ENCODE data around the gene ANKRD40.
"Not testable (repeated sequence)": the region's sequence is repeated elsewhere in the genome, so short reads cannot be mapped to it uniquely, and the experiment has no call there.

ANKRD40 gene

GRCh38 chr17:50707289-50708049, at the start of gene ANKRD40:
ANKRD40 (minus strand) TSS chr17:50707914; CDS start chr17:50707654, 260 bp downstream.
- DNase-seq (ENCODE audit: low read depth): peak; percentile 83

GRCh38 chr17:50754521-50754920, 46.8 kb upstream of the ANKRD40 start:
- DNase-seq (ENCODE audit: low read depth): no peak

GRCh38 chr17:50749245-50749644, 41.5 kb upstream of the ANKRD40 start:
- no peak for DNase-seq (ENCODE audit: low read depth)

- no peak for DNase-seq (ENCODE audit: low read depth)
Observed at GRCh38 chr17:50745631-50746030, 37.9 kb upstream of the ANKRD40 start.

GRCh38 chr17:50739098-50739497, 31.4 kb upstream of the ANKRD40 start:
- DNase-seq (ENCODE audit: low read depth): no peak

GRCh38 chr17:50737118-50737698, 29.5 kb upstream of the ANKRD40 start:
- no peak for DNase-seq (ENCODE audit: low read depth)

- DNase-seq (ENCODE audit: low read depth): no peak
Observed at GRCh38 chr17:50735287-50735686, 27.6 kb upstream of the ANKRD40 start.

- DNase-seq (ENCODE audit: low read depth): no peak
Observed at GRCh38 chr17:50731575-50732460, 24.1 kb upstream of the ANKRD40 start.

GRCh38 chr17:50728881-50729765, 21.4 kb upstream of the ANKRD40 start:
- no peak for DNase-seq (ENCODE audit: low read depth)

GRCh38 chr17:50728112-50728429, 20.4 kb upstream of the ANKRD40 start:
- no peak for DNase-seq (ENCODE audit: low read depth)

- DNase-seq (ENCODE audit: low read depth): no peak
Observed at GRCh38 chr17:50725769-50726655, 18.3 kb upstream of the ANKRD40 start.

GRCh38 chr17:50724622-50725021, 16.9 kb upstream of the ANKRD40 start:
- DNase-seq (ENCODE audit: low read depth): not testable (repeated sequence)

GRCh38 chr17:50722746-50723145, 15.0 kb upstream of the ANKRD40 start:
- no peak for DNase-seq (ENCODE audit: low read depth)

- no peak for DNase-seq (ENCODE audit: low read depth)
Observed at GRCh38 chr17:50721194-50722010, 13.7 kb upstream of the ANKRD40 start.

- no peak for DNase-seq (ENCODE audit: low read depth)
Observed at GRCh38 chr17:50719924-50720794, 12.4 kb upstream of the ANKRD40 start.

GRCh38 chr17:50719144-50719923, 11.6 kb upstream of the ANKRD40 start, which contains the start of gene LUC7L3:
LUC7L3 (plus strand) TSS chr17:50719603; CDS start chr17:50719733, 130 bp downstream.
- peak; percentile 89 for DNase-seq (ENCODE audit: low read depth)

GRCh38 chr17:50715471-50715870, 7.8 kb upstream of the ANKRD40 start:
- DNase-seq (ENCODE audit: low read depth): no peak

GRCh38 chr17:50712641-50713040, 4.9 kb upstream of the ANKRD40 start:
- no peak for DNase-seq (ENCODE audit: low read depth)

All from activated T-cell treated with anti-CD3 and anti-CD28 coated beads for 1 hour (primary cell).